ENCODE measurements around the gene ENPP7.
"Not testable (repeated sequence)": the region's sequence is repeated elsewhere in the genome, so short reads cannot be mapped to it uniquely, and the experiment has no call there.

ENPP7 gene

GRCh38 chr17:79749156-79749815 is 18.5 kb downstream of the ENPP7 start:
- no peak for DNase-seq (ENCODE audit: low spot score)

- no peak for DNase-seq (ENCODE audit: low spot score)
These were observed 19.2 kb downstream of the ENPP7 start for GRCh38 chr17:79749958-79750357.

- no peak for DNase-seq (ENCODE audit: low spot score)
These were observed 20.2 kb downstream of the ENPP7 start for GRCh38 chr17:79750650-79751545.

GRCh38 chr17:79752175-79752574 is 21.4 kb downstream of the ENPP7 start:
- DNase-seq (ENCODE audit: low spot score): no peak

- DNase-seq (ENCODE audit: low spot score): no peak
These were observed 23.6 kb downstream of the ENPP7 start for GRCh38 chr17:79754370-79754769.

GRCh38 chr17:79754903-79755302 is 24.2 kb downstream of the ENPP7 start:
- not testable (repeated sequence) for DNase-seq (ENCODE audit: low spot score)

GRCh38 chr17:79755591-79755990 is 24.8 kb downstream of the ENPP7 start:
- no peak for DNase-seq (ENCODE audit: low spot score)

- no peak for DNase-seq (ENCODE audit: low spot score)
These were observed 26.5 kb downstream of the ENPP7 start for GRCh38 chr17:79757140-79757745.

- no peak for DNase-seq (ENCODE audit: low spot score)
These were observed 27.5 kb downstream of the ENPP7 start for GRCh38 chr17:79758271-79758670.

GRCh38 chr17:79760197-79760906 is 29.6 kb downstream of the ENPP7 start:
- no peak for DNase-seq (ENCODE audit: low spot score)

- no peak for DNase-seq (ENCODE audit: low spot score)
These were observed 31.3 kb downstream of the ENPP7 start for GRCh38 chr17:79761894-79762589.

GRCh38 chr17:79765708-79766107 is 35.0 kb downstream of the ENPP7 start:
- DNase-seq (ENCODE audit: low spot score): no peak

GRCh38 chr17:79769570-79770506 is 39.1 kb downstream of the ENPP7 start:
- no peak for DNase-seq (ENCODE audit: low spot score)

- DNase-seq (ENCODE audit: low spot score): no peak
These were observed 40.5 kb downstream of the ENPP7 start for GRCh38 chr17:79771276-79771675.

GRCh38 chr17:79772726-79773125 is 42.0 kb downstream of the ENPP7 start:
- not testable (repeated sequence) for DNase-seq (ENCODE audit: low spot score)

GRCh38 chr17:79774561-79774975 is 43.8 kb downstream of the ENPP7 start:
- DNase-seq (ENCODE audit: low spot score): no peak

GRCh38 chr17:79775632-79776031 is 44.9 kb downstream of the ENPP7 start:
- no peak for DNase-seq (ENCODE audit: low spot score)

GRCh38 chr17:79776376-79777119 is 45.8 kb downstream of the ENPP7 start:
- no peak for DNase-seq (ENCODE audit: low spot score)

- DNase-seq (ENCODE audit: low spot score): peak; percentile 25
These were observed 46.6 kb downstream of the ENPP7 start for GRCh38 chr17:79777120-79777893.

Data from hematopoietic multipotent progenitor cell treated with erythropoietin and hydrocortisone succinate and interleukin-3 and kit ligand, for 15 days (in vitro differentiated cells).